GM18873 (cell line): ENCODE measurements around the gene KLHDC7B.

Experiments used
- ATAC-seq: cut with Tn5 transposase; IDR thresholded peaks from one replicate; pipeline ENCODE4 v1.9.1; 2021; ENCODE audit warnings: mild to moderate bottlenecking, moderate library complexity, moderate number of reproducible peaks; ENCODE audit not compliant: unreplicated experiment, low FRiP score

The KLHDC7B gene

GRCh38 chr22:50546326-50547262, 895 bp downstream of the KLHDC7B start:
- no peak for ATAC-seq

GRCh38 chr22:50547263-50547985, 1.7 kb downstream of the KLHDC7B start:
- ATAC-seq, result no peak

GRCh38 chr22:50548040-50548920, 2.6 kb downstream of the KLHDC7B start:
- no peak for ATAC-seq

- no peak for ATAC-seq
Measured at GRCh38 chr22:50548921-50549790, 3.5 kb downstream of the KLHDC7B start.

GRCh38 chr22:50550395-50550794, 4.7 kb downstream of the KLHDC7B start:
- ATAC-seq, result no peak

GRCh38 chr22:50551160-50551752, 5.6 kb downstream of the KLHDC7B start:
- no peak for ATAC-seq

- ATAC-seq, result no peak
Measured at GRCh38 chr22:50553310-50553709, 7.6 kb downstream of the KLHDC7B start.

- ATAC-seq, result no peak
Measured at GRCh38 chr22:50556703-50557102, 11.0 kb downstream of the KLHDC7B start.

GRCh38 chr22:50560034-50560433, 14.3 kb downstream of the KLHDC7B start:
- ATAC-seq, result no peak

GRCh38 chr22:50561401-50562358, 16.0 kb downstream of the KLHDC7B start:
- ATAC-seq, result no peak

- peak; percentile 88 for ATAC-seq
Measured at GRCh38 chr22:50562523-50563412, 17.1 kb downstream of the KLHDC7B start, which contains the start of gene SYCE3. SYCE3 (minus strand) TSS chr22:50562919; CDS start chr22:50556405, 6,514 bp downstream.

GRCh38 chr22:50563413-50564160, 17.9 kb downstream of the KLHDC7B start:
- no peak for ATAC-seq

GRCh38 chr22:50564289-50564688, 18.6 kb downstream of the KLHDC7B start:
- no peak for ATAC-seq

GRCh38 chr22:50567721-50568252, 22.1 kb downstream of the KLHDC7B start:
- no peak for ATAC-seq

GRCh38 chr22:50568626-50569025, 22.9 kb downstream of the KLHDC7B start:
- ATAC-seq, result no peak

GRCh38 chr22:50569041-50569459, 23.4 kb downstream of the KLHDC7B start:
- no peak for ATAC-seq
